ENCODE data around the gene SLC4A1. TPM values are rescaled to one million over a fixed set of nuclear protein-coding genes. Genes with fewer than 3 reads are reported as not detected.

SLC4A1 gene
- total RNA-seq, 6 experiments from 2014 or later, result 0.06 to 31.8 (median 1.2) TPM

DNA sequence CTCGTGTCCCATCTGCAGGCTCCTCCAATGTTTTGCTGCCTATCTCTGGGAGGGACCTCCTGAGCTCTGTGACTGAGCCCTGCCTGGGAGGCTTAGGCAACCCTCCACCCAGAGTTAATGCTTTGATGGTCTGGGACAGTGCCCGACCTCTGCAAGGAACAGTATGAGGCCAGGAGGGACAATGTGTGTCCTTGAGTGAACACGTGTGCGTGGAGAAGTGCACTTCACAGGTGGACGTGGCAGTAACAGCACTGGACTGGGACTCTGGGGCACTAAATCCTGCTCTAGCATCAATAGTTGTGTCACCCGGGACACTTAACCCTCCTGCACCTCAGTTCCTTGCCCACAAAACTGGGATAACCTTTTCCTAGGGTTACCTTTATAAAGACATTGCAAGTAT, 53.0 kb downstream of the SLC4A1 start:
- Histone ChIP-seq H3K4me3 (no peak overlapping the region), H3K27me3 (no peaks in the 10 kb centered on the region), H3K9me3 (no peaks in the 10 kb centered on the region), H3K4me1 (peaks cover 0 to 15% (median 6%) of the 10 kb centered on the region in 4 donors), H3K27ac (no peak overlapping the region), H3K36me3 (peaks cover 9 to 49% (median 20%) of the 10 kb centered on the region in 4 donors)
- intact Hi-C loops (cut with DNase I), result loop anchor here (5.0 to 10.0 kb wide), 2 partner anchors 107 to 140 kb away; partner anchors contain the start of gene SLC25A39 (in 2 of the 2)
- WGBS (ENCODE audit: insufficient coverage, low coverage, low lambda C conversion rate, missing lambda C conversion rate), result 90% methylated on average over 6 of the region's 6 CpGs
- ATAC-seq (no peak), DNase-seq (no peak)
- TF ChIP-seq POLR2A (IDR thresholded peaks at IDR 0.05), result no peak
- TF ChIP-seq, protein P1, sequence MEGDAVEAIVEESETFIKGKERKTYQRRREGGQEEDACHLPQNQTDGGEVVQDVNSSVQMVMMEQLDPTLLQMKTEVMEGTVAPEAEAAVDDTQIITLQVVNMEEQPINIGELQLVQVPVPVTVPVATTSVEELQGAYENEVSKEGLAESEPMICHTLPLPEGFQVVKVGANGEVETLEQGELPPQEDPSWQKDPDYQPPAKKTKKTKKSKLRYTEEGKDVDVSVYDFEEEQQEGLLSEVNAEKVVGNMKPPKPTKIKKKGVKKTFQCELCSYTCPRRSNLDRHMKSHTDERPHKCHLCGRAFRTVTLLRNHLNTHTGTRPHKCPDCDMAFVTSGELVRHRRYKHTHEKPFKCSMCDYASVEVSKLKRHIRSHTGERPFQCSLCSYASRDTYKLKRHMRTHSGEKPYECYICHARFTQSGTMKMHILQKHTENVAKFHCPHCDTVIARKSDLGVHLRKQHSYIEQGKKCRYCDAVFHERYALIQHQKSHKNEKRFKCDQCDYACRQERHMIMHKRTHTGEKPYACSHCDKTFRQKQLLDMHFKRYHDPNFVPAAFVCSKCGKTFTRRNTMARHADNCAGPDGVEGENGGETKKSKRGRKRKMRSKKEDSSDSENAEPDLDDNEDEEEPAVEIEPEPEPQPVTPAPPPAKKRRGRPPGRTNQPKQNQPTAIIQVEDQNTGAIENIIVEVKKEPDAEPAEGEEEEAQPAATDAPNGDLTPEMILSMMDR (IDR thresholded peaks at IDR 0.05), result no peak

DNA sequence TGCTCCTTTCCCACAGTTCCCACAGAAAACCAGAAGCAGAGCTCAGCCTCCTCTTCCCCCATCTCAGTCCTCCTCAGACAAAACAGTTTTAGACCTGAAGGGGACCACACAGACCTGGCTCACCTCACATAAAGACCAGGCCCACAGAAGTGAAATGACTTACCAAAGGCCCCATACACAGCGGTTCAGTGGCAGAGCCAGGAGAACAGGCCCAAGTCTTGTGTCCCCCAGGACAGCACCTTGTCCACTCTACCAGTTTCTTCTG, 53.8 kb downstream of the SLC4A1 start:
- ATAC-seq (no peak), DNase-seq (no peak)
- Histone ChIP-seq H3K36me3 (peaks cover 9 to 56% (median 27%) of the 10 kb centered on the region in 4 donors), H3K4me3 (no peak overlapping the region), H3K4me1 (peaks cover 0 to 15% (median 6%) of the 10 kb centered on the region in 4 donors), H3K27me3 (no peaks in the 10 kb centered on the region), H3K27ac (no peak overlapping the region), H3K9me3 (no peaks in the 10 kb centered on the region)
- WGBS (ENCODE audit: insufficient coverage, low coverage, low lambda C conversion rate, missing lambda C conversion rate), result 60% methylated on average over 1 of the region's 1 CpG
- intact Hi-C loops (cut with DNase I), result loop anchor here (5.0 to 10.0 kb wide), 2 partner anchors 108 to 141 kb away; partner anchors contain the start of gene SLC25A39 (in 2 of the 2)
- TF ChIP-seq, protein P1 (IDR thresholded peaks at IDR 0.05), result no peak
- TF ChIP-seq POLR2A (IDR thresholded peaks at IDR 0.05), result no peak

DNA sequence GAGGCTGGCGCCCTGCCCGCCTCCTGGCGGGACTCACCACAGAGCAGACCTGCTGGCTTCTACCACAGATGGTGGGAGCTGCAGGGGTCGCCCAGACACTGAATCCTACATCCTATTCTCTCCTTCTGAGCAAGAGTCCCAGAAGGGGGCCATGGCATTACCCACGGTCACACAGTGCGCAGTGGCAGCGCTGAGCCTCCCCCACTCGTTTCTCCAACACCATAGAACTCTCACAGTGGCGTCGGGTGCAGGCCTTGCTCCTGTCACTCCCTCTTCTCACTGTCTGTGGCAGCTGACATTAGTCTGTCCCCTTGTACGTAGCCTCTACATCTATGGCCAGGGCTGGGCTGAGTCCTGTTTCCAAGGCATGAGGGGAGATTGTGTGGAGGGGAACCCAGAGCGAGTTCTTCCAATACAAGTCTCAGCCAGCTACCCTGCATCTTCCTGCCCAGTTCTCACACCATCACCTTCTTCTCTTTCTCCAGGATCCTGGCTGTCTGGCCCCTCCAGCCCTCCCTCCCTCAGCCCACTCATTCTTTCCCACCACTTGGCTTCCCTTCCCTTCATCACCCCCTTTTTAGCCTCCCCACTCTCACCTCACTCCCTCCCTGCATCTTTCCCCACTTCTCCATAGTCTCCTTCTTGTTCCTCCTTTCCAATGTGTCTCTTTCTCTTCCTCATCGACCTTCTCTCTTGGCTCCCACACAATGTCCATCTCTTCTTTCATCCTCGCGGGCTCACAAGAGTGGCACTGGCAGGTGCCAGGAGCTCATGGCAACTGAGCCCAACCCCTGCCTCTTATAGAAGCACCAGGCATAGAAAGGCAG, 54.3 kb downstream of the SLC4A1 start:
- H3K27ac ChIP-seq, result no peak overlapping the region
- no peaks in the 10 kb centered on the region for H3K9me3 ChIP-seq
- peaks cover 9 to 62% (median 29%) of the 10 kb centered on the region in 4 donors for H3K36me3 ChIP-seq
- H3K27me3 ChIP-seq, result no peaks in the 10 kb centered on the region
- no peak overlapping the region for H3K4me3 ChIP-seq
- intact Hi-C loops (cut with DNase I), result loop anchor here (5.0 to 10.0 kb wide), 2 partner anchors 109 to 141 kb away; partner anchors contain the start of gene SLC25A39 (in 2 of the 2)
- DNase-seq (no peak), ATAC-seq (no peak)
- 94% methylated on average over 3 of the region's 15 CpGs for WGBS (ENCODE audit: insufficient coverage, low coverage, low lambda C conversion rate, missing lambda C conversion rate)
- H3K4me1 ChIP-seq, result peaks cover 0 to 15% (median 6%) of the 10 kb centered on the region in 4 donors
- TF ChIP-seq, protein P1 (IDR thresholded peaks at IDR 0.05), result no peak
- TF ChIP-seq POLR2A (IDR thresholded peaks at IDR 0.05), result no peak

DNA sequence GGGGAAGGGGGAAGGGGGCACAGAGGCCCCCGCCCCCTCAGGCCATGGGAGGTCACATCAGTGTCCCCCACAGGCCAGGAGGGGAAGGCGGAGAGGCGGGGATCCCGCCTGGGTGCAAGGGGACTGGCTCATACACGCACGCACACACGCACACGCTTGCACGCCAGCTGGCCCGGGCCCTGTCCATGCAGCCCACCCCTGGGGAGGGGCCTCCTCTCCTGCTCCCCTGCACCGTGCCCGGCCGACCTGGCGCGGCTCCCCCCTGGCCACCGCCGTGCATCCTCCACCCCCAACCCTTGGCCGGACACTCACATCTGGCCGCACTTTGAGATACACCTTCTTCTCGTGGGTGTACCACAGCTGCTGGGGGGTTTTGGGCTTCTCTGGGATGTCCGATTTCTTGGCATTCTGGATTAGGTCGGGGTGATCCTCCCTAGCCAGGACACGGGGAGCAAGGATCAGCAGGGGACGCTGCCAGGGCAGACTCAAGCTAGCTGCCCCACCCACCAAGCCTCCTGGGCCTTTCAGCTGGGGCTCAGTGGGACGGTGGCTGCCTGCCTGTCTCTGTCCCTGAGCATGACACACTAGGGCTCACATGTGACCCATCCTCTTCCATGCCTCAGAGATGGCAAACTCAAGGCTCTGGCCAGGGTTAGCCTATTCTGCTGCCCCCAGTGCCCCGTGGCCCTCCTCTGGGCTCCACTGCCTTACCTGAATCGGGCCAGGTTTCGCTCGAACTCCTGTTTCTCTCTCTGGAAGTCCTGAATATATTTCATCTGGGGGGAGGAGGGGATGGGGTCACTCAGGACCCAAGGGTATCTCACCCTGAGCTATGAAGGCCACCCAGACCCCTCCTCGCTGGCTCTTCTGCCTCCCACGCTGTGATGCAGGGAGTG, 55.2 kb downstream of the SLC4A1 start:
- WGBS (ENCODE audit: insufficient coverage, low coverage, low lambda C conversion rate, missing lambda C conversion rate), result 91% methylated on average over 4 of the region's 31 CpGs
- TF ChIP-seq POLR2A (IDR thresholded peaks at IDR 0.05), result no peak
- TF ChIP-seq, protein P1 (IDR thresholded peaks at IDR 0.05), result no peak
- peaks cover 0 to 10% (median 3%) of the 10 kb centered on the region in 4 donors for H3K4me1 ChIP-seq
- H3K27ac ChIP-seq, result no peak overlapping the region
- ATAC-seq, result no peak
- H3K4me3 ChIP-seq, result no peak overlapping the region
- no peaks in the 10 kb centered on the region for H3K9me3 ChIP-seq
- H3K27me3 ChIP-seq, result no peaks in the 10 kb centered on the region
- H3K36me3 ChIP-seq, result peaks cover 9 to 69% (median 31%) of the 10 kb centered on the region in 4 donors
- intact Hi-C loops (cut with DNase I), result loop anchor here (5.0 to 10.0 kb wide), 2 partner anchors 110 to 142 kb away; partner anchors contain the start of gene SLC25A39 (in 2 of the 2)
- DNase-seq, result no peak

All from right lobe of liver (tissue), 6 donors.